ENCODE measurements around the gene SOX8.
"Not testable (repeated sequence)": the region's sequence is repeated elsewhere in the genome, so short reads cannot be mapped to it uniquely, and the experiment has no call there.

Gene SOX8

DNA sequence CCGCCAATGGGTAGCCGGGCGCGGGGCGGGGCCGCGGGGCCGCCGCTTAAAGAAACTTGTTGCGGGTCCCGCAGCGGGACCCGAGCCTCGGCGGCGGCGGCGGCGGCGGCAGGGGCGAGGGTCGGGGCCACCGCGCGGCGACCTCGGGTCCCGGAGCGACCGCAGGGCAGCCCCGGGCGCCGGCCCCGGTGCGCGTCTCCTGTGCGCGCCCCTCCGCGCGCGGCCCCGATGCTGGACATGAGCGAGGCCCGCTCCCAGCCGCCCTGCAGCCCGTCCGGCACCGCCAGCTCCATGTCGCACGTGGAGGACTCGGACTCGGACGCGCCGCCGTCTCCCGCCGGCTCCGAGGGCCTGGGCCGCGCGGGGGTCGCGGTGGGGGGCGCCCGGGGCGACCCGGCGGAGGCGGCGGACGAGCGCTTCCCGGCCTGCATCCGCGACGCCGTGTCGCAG is at the start of gene SOX8:
Gene SOX8, plus strand, starts transcription at position 76 of the 450 bp plus-strand sequence. Its CDS starts 153 bp downstream, at position 229.
- DNase-seq (ENCODE audit: low read depth in 2 of 2): no peak

- DNase-seq (ENCODE audit: low read depth in 2 of 2): no peak
Measured at GRCh38 chr16:932831-933330, 48.7 kb upstream of the SOX8 start.

DNA sequence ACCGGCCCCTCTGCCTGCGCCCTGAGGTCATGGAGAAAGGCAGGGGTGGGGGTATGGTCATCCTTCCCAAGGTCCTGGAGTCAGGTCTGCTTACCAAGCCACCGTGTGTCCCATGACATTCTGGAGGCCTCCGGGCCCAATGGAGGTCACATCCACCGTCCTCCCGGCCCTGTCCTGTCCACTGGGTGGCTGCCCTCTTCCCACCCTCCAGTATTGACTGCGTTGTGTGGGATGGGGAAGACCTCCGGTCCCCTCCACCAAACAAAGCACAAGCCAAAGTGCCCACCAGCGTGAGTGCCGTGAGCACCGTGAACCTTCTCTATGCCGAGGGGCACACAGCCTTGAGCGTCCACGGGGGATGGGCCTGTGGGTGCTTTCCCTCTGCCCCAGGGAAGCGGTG is 48.0 kb upstream of the SOX8 start:
- no peak for DNase-seq (ENCODE audit: low read depth in 2 of 2)

DNA sequence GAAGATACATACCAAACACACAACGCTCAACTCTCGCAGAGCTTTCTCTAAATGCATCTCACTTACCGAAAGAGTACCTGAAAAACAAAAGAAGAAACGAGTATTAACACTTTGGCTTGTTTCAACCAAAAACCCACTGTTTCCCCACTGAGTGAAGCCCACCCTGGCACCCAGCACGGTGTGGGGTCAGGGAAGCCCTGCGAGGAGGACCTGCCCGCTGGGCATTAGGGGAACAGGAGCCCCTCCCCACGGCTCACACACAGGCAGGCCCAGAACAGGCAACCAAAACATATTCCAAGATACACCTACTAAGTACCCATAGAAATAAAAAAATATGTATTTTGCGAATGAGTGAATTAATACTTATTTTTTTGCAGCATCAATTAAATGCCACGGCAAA is 47.4 kb upstream of the SOX8 start:
- DNase-seq (ENCODE audit: low read depth in 2 of 2): no peak

GRCh38 chr16:935684-936083 is 45.9 kb upstream of the SOX8 start:
- DNase-seq (ENCODE audit: low read depth in 2 of 2): no peak

GRCh38 chr16:937311-937710 is 44.3 kb upstream of the SOX8 start:
- DNase-seq (ENCODE audit: low read depth in 2 of 2): no peak

DNA sequence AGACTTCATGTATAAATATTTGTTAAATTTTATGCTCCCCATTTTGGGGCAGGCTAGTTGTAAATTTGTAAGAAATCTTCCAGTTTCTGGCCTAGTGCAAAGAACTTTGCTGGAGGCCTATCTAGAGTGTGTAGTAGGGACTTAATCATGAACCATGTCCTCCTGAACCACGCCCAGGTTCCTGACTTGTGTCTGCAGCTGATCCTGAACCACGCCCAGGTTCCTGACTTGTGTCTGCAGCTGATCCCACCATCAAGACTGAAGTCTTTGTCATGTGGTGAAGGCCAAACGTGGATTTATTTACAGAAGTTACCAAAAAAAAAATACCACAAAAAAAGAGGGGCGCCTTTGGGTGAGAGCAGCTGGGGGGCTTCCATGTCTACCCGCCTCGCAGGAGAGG is 43.8 kb upstream of the SOX8 start:
- DNase-seq (ENCODE audit: low read depth in 2 of 2): no peak

DNA sequence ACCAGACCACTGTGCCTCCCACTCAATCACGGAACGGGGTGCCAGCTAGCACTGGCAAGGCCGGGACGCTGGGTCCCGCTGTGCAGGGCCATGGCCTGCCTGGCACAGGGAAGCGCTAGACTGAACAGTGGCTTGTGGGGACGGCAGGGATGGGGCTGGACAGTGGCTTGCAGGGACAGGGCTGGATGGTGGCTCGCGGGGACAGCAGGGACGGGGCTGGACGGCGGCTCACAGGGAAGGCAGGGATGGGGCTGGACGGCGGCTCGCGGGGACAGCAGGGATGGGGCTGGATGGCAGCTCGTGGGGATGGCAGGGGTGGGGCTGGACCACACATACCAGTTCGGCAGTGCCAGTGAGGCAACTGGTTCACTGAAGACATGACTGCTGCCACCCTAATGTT is 43.4 kb upstream of the SOX8 start:
- DNase-seq (ENCODE audit: low read depth in 2 of 2): no peak

GRCh38 chr16:938752-939151 is 42.8 kb upstream of the SOX8 start:
- no peak for DNase-seq (ENCODE audit: low read depth in 2 of 2)

GRCh38 chr16:939311-939710 is 42.3 kb upstream of the SOX8 start:
- no peak for DNase-seq (ENCODE audit: low read depth in 2 of 2)

GRCh38 chr16:939941-940340 is 41.6 kb upstream of the SOX8 start:
- DNase-seq (ENCODE audit: low read depth in 2 of 2): no peak

- DNase-seq (ENCODE audit: low read depth in 2 of 2): no peak
Measured at GRCh38 chr16:942436-943060, 39.0 kb upstream of the SOX8 start.

DNA sequence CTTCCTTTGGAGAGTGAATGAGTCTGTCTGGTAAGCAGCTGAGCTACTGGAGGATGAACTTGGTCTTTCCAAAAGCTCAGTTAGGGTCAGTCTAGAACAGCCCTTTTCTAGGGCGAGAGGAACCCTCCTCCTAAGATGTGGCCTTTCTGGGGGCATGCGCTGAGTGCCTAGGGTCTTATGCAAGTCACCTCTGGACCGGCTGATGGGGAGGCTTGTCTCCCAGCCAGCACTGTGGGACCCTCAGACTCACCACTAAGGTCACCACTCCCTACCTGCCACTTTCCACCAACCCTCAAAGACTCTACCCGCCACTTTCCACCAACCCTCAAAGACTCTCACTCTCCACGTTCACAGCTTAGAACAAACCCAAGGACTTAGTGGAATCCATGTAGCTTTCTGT is 37.6 kb upstream of the SOX8 start:
- no peak for DNase-seq (ENCODE audit: low read depth in 2 of 2)

DNA sequence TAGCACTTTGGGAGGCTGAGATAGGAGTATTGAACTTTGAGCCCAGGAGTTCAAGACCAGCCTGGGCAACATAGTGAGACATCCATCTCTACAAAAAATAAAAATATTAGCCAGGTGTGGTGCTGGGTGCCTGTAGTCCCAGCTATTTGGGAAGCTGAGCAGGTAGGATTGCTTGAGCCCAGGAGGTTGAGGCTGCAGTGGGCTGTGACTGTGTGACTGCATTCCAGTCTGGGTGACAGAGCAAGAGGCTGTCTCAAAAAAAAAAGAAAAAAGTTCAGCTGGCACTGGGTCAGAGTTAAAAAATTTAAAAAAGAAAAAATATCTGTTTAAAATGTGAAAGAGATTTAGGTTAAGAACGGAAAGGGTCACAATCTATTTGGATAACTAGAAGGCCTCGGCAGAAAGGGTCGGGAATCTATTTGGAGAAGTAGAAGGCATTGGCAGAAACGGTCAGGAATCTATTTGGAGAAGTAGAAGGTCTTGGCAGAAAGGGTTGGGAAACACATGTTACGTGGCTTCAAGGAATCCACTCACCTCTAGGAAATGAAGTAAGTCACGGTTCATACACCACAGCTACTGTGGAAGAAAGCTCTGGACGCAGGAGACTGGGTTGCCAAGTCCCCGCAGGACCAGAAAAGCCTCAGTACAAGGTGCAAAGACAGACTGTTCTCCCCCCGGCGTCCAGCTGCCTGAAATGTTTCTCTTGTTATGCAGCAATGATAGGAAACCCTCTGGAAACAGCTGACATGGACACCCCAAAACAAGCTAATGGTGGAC is 36.1 kb upstream of the SOX8 start:
- no peak for DNase-seq (ENCODE audit: low read depth in 2 of 2)

- no peak for DNase-seq (ENCODE audit: low read depth in 2 of 2)
Measured at GRCh38 chr16:946048-946395, 35.5 kb upstream of the SOX8 start.

DNA sequence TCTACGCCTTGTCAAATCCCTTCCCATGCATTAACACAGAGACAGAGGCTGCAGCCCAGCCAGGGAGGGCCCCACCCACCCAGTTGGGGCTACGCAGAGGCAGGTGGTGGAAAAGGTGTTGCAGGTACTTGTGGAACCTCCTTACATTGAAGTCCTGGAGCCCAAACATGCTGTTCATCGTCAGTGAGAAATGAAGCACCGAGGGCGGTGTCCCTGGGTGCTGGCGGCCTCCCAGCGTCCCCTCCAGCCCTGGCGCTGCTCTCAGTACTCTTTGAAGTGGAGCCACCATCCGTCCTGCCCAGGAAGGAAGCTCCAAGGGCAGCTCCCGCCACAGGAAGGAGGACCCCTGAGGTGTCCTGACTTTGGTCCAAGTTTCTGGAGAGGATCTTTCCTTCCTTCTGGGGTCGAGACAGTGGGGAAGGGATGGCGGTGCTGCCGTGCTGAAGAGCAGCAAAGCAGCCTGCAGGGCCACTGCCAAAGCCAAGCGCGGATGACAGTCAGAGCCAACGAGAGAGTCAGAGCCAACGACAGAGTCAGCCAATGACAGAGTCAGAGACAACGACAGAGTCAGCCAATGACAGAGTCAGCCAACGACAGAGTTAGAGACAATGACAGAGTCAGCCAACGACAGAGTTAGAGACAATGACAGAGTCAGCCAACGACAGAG is 34.2 kb upstream of the SOX8 start:
- DNase-seq (ENCODE audit: low read depth in 2 of 2): no peak

GRCh38 chr16:947922-948303 is 33.7 kb upstream of the SOX8 start:
- not testable (repeated sequence) for DNase-seq (ENCODE audit: low read depth in 2 of 2)

DNA sequence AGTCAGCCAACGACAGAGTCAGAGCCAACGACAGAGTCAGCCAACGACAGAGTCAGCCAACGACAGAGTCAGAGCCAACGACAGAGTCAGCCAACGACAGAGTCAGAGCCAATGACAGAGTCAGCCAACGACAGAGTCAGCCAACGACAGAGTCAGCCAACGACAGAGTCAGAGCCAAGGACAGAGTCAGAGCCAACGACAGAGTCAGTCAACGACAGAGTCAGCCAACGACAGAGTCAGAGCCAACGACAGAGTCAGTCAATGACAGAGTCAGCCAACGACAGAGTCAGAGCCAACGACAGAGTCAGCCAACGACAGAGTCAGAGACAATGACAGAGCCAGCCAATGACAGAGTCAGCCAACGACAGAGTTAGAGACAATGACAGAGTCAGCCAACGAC is 32.8 kb upstream of the SOX8 start:
- not testable (repeated sequence) for DNase-seq (ENCODE audit: low read depth in 2 of 2)

GRCh38 chr16:950733-951573 is 30.6 kb upstream of the SOX8 start:
- DNase-seq (ENCODE audit: low read depth in 2 of 2): not testable (repeated sequence)

DNA sequence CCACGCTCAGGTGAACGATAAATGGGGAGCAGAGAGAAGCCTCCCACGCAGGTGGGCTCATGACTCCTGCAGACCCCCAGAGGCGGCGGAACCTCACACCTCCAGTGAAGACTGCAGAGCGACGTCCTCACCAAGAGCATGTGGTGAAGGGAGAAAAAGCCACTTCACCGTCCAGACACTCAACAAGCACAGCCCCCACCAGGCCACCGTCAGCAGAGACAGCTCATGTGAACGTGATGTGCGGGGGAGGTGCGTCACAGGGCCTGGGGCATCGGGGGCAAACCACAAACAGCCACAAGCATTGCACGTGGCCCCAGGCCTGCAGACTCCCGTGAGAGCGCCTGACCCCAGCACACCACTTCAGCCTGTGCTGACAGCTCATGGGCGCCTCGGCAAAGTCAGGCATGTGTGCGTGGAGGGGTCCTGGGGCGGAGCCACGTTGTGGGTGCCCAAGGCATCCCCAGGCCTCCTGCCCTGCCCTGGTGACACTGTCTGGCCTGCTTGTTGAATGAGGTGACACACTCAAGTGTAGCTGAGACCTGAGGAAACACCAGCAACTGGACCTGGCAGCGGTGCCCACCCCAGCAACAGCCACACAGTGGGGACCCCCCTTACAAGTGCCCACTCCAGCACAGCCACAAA is 29.8 kb upstream of the SOX8 start:
- no peak for DNase-seq (ENCODE audit: low read depth in 2 of 2)

GRCh38 chr16:952321-952720 is 29.2 kb upstream of the SOX8 start:
- DNase-seq (ENCODE audit: low read depth in 2 of 2): no peak

All from fibroblast of skin of left quadriceps (primary cell).